ENCODE results near the gene ATOH8. TPM values are rescaled to one million over a fixed set of nuclear protein-coding genes. Genes with fewer than 3 reads are reported as not detected.
A peak's percentile ranks its signal among the peaks of the same experiment; 100 is the strongest.

The ATOH8 gene, protein sequence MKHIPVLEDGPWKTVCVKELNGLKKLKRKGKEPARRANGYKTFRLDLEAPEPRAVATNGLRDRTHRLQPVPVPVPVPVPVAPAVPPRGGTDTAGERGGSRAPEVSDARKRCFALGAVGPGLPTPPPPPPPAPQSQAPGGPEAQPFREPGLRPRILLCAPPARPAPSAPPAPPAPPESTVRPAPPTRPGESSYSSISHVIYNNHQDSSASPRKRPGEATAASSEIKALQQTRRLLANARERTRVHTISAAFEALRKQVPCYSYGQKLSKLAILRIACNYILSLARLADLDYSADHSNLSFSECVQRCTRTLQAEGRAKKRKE
- total RNA-seq, result not detected in 2 replicates

GRCh38 chr2:85753525-85754312 lies at the start of gene ATOH8:
Gene ATOH8 (plus strand): TSS chr2:85753991. CDS start chr2:85754190, 199 bp downstream.
- no peaks in the 10 kb centered on the region for H3K9me3 Mint-ChIP-seq
- no peak for TF ChIP-seq CTCF (IDR thresholded peaks at IDR 0.05)
- H3K27ac Mint-ChIP-seq, result no peak within 1 kb of the TSS
- H3K36me3 Mint-ChIP-seq (ENCODE audit: low read depth), result no peaks in the 10 kb centered on the region
- POLR2A ChIA-PET, result interaction anchor here (1.0 to 1.4 kb wide), 2 partner anchors 100 to 316 kb away, joined by 3 to 4 read pairs; no protein-coding TSS in a partner anchor
- H3K4me1 Mint-ChIP-seq, result peaks cover 41% of the 10 kb centered on the region
- intact Hi-C loops (cut with micrococcal nuclease), result loop anchor here (5.0 kb wide), 1 partner anchor 284 kb away; no protein-coding TSS in a partner anchor
- ATAC-seq (ENCODE audit: low read depth) (peak; percentile 33), DNase-seq (peak; percentile 39)
- H3K27me3 Mint-ChIP-seq, result peaks cover 37% of the 10 kb centered on the region
- peak within 1 kb of the TSS; percentile 85 for H3K4me3 Mint-ChIP-seq
- CTCF ChIA-PET, result interaction anchor here (2.0 to 2.8 kb wide), 2 partner anchors 25 to 60 kb away, joined by 8 to 11 read pairs; no protein-coding TSS in a partner anchor

DNA sequence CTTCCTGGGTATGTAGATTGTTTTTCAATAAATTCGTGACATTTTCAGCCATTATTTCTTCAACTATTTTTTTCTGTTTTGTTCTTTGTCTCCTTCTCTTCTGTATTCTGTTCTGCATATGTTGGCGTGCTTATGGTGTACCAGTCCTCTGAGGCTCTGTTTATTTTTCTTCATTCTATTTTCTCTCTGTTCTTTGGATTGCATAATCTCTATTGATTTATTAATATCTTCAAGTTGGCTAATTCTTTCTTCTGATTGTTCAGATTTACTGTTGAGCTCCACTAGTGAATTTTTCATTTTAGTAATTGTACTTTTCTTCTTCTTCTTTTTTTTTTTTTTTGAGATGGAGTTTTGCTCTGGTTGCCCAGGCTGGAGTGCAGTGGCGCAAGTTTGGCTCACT lies 49.8 kb upstream of the ATOH8 start:
- ATAC-seq (ENCODE audit: low read depth) (no peak), DNase-seq (no peak)
- Mint-ChIP-seq H3K27me3 (no peaks in the 10 kb centered on the region), H3K4me1 (peaks cover 46% of the 10 kb centered on the region), H3K4me3 (no peak overlapping the region), H3K27ac (no peak overlapping the region), H3K36me3 (ENCODE audit: low read depth) (no peaks in the 10 kb centered on the region), H3K9me3 (no peaks in the 10 kb centered on the region)
- intact Hi-C loops (cut with micrococcal nuclease), result no loop called here
- CTCF ChIA-PET, result interaction anchor here (1.0 to 5.7 kb wide), 7 partner anchors 21 to 285 kb away, joined by 3 to 82 read pairs (median 7); no protein-coding TSS in a partner anchor
- TF ChIP-seq CTCF (IDR thresholded peaks at IDR 0.05), result no peak
- POLR2A ChIA-PET, result interaction anchor here (0.6 to 0.9 kb wide), 4 partner anchors 57 to 738 kb away, joined by 3 to 6 read pairs (median 4); partner anchors contain the start of gene MAT2A

DNA sequence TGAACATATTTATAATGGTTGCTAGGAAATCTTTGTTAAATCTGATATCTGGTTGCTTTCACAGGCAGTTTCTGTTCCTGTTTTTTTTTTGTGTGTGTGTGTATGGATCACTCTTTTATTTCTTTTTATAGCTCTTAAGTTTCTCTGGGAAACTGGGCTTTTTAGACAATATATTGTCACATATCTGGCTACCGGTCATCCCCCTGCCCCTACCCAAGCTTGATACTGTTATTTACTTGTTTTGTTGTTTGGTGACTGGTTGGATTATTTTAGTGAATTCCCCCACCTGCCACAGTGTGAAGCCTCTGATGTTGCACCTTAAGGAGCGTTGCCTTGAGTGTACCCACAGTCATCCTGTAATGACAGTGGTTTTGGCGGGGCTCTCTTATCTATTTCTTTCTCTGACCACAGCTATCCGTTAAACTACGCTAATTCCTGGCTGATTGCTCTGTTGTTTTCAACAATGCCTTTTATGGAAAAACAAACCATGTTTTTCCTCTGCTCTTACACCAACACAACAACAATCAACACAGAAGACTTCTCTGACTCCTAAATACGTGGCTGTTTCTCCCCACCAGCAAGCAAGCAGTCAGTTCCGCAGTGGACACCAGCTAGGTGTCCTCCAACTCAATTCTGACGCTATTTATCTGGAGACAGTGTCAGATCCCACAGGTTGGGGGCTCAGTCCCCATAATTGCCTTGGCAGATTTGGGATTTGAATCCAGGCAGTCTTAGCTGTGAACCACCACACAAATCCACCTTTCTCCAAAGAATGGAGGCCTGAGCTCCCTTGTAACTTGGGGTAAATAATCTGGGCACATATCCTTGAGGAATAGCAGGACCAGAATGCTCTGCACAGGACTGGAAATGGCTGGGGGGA lies 48.8 kb upstream of the ATOH8 start:
- H3K4me3 Mint-ChIP-seq, result peak overlapping the region; percentile 66
- H3K36me3 Mint-ChIP-seq (ENCODE audit: low read depth), result no peaks in the 10 kb centered on the region
- intact Hi-C loops (cut with micrococcal nuclease), result no loop called here
- H3K27me3 Mint-ChIP-seq, result no peaks in the 10 kb centered on the region
- ATAC-seq (ENCODE audit: low read depth), result peak; percentile 76
- TF ChIP-seq CTCF (IDR thresholded peaks at IDR 0.05), result no peak
- no peaks in the 10 kb centered on the region for H3K9me3 Mint-ChIP-seq
- no peak for DNase-seq
- ChIA-PET POLR2A (interaction anchor here (0.6 to 0.9 kb wide), 3 partner anchors 92 to 737 kb away, joined by 3 to 4 read pairs (median 3); no protein-coding TSS in a partner anchor), CTCF (interaction anchor here (0.9 to 5.7 kb wide), 10 partner anchors 22 to 351 kb away, joined by 3 to 82 read pairs (median 4); partner anchors contain the start of genes ELMOD3 and RETSAT)
- peaks cover 46% of the 10 kb centered on the region for H3K4me1 Mint-ChIP-seq
- H3K27ac Mint-ChIP-seq, result peak overlapping the region; percentile 81

- H3K9me3 Mint-ChIP-seq, result no peaks in the 10 kb centered on the region
- H3K27me3 Mint-ChIP-seq, result no peaks in the 10 kb centered on the region
- DNase-seq (no peak), ATAC-seq (ENCODE audit: low read depth) (no peak)
- peak overlapping the region; percentile 81 for H3K27ac Mint-ChIP-seq
- no peak overlapping the region for H3K4me3 Mint-ChIP-seq
- no peak for TF ChIP-seq CTCF (IDR thresholded peaks at IDR 0.05)
- ChIA-PET CTCF (interaction anchor here (0.9 to 5.7 kb wide), 7 partner anchors 23 to 351 kb away, joined by 3 to 82 read pairs (median 4); partner anchors contain the start of genes ELMOD3 and RETSAT), POLR2A (no interaction called here)
- no peaks in the 10 kb centered on the region for H3K36me3 Mint-ChIP-seq (ENCODE audit: low read depth)
- intact Hi-C loops (cut with micrococcal nuclease), result loop anchor here (1.0 kb wide), 1 partner anchor 313 kb away; no protein-coding TSS in a partner anchor
- H3K4me1 Mint-ChIP-seq, result peaks cover 46% of the 10 kb centered on the region
Measured at GRCh38 chr2:85705680-85706039, 48.1 kb upstream of the ATOH8 start.
